Peyer's patch (tissue), 4 donors: ENCODE measurements around the gene PDCD6IP.

Experiments
- CTCF ChIP-seq, 6 experiments: fragments of 450-650 bp in 4 of 6; fragments of 200-600 bp in 2 of 6; sonication (generic) in 1 of 6; IDR thresholded peaks; one replicate each; pipeline ENCODE4 v1.5.1; 2017 to 2019; ENCODE audit warnings: antibody characterized with exemption in 6 of 6, mild to moderate bottlenecking in 3 of 6, moderate library complexity in 1 of 6
- POLR2A ChIP-seq, 2 donors: fragments of 450-650 bp; IDR thresholded peaks; one replicate each; pipeline ENCODE4 v1.5.1; 2017; ENCODE audit warnings: antibody characterized with exemption in 2 of 2, mild to moderate bottlenecking in 2 of 2, moderate library complexity in 2 of 2

- TF ChIP-seq CTCF (IDR thresholded peaks at IDR 0.05) (no peak), POLR2A (IDR thresholded peaks at IDR 0.05) (no peak)
These were observed 100.5 kb downstream of the PDCD6IP start for GRCh38 chr3:33898901-33899300.
